Transverse colon (tissue), 4 donors: ENCODE data around the gene TMEM101.

ENCODE experiments used
- EP300 ChIP-seq: sonication (generic); formaldehyde crosslinking; IDR thresholded peaks from one replicate; pipeline ENCODE4 v1.6.1; 2017; ENCODE audit warnings: antibody characterized with exemption, low read depth
- POLR2A ChIP-seq: fragments of 450-650 bp; IDR thresholded peaks from one replicate; pipeline ENCODE4 v1.6.1; 2016; ENCODE audit warnings: antibody characterized with exemption, mild to moderate bottlenecking, moderate library complexity
- POLR2AphosphoS5 ChIP-seq, 3 donors: sonication (generic); formaldehyde crosslinking; IDR thresholded peaks; one replicate each; pipeline ENCODE4 v1.6.1; 2016; ENCODE audit warnings: antibody characterized with exemption in 3 of 3
- TF ChIP-seq, protein P1 (sequence below), 5 experiments: fragments of 200-600 bp in 3 of 5; fragments of 450-650 bp in 2 of 5; sonication (generic) in 3 of 5; IDR thresholded peaks; 1 replicate in 2 of 5; 2 replicates in 3 of 5; pipeline ENCODE4 v1.5.1; 2016 to 2017; ENCODE audit warnings: antibody characterized with exemption in 5 of 5, inconsistent platforms in 3 of 5, mild to moderate bottlenecking in 2 of 5, moderate library complexity in 1 of 5

DNA sequence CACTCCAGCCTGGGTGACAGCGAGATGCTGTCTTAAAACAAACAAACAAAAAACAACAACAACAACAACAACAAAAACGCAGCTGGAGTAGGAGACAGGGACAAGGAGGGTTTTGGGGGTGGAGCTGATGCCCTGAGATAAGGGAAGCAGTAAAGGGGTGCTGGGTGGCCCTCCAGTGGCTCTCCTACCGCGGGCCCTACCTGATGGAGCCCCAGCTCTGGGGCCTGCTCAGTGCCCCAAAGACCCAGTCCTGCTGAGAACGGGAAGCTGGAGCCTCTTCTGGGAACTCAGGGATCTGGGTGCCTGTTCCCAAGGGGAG is 31.6 kb downstream of the TMEM101 start:
- TF ChIP-seq, protein P1, sequence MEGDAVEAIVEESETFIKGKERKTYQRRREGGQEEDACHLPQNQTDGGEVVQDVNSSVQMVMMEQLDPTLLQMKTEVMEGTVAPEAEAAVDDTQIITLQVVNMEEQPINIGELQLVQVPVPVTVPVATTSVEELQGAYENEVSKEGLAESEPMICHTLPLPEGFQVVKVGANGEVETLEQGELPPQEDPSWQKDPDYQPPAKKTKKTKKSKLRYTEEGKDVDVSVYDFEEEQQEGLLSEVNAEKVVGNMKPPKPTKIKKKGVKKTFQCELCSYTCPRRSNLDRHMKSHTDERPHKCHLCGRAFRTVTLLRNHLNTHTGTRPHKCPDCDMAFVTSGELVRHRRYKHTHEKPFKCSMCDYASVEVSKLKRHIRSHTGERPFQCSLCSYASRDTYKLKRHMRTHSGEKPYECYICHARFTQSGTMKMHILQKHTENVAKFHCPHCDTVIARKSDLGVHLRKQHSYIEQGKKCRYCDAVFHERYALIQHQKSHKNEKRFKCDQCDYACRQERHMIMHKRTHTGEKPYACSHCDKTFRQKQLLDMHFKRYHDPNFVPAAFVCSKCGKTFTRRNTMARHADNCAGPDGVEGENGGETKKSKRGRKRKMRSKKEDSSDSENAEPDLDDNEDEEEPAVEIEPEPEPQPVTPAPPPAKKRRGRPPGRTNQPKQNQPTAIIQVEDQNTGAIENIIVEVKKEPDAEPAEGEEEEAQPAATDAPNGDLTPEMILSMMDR (IDR thresholded peaks at IDR 0.05) = no peak
- TF ChIP-seq EP300 = no peak
- TF ChIP-seq POLR2A = no peak
- TF ChIP-seq POLR2AphosphoS5 (IDR thresholded peaks at IDR 0.05) = no peak
